ENCODE results near the gene POLR2A.

Gene POLR2A

DNA sequence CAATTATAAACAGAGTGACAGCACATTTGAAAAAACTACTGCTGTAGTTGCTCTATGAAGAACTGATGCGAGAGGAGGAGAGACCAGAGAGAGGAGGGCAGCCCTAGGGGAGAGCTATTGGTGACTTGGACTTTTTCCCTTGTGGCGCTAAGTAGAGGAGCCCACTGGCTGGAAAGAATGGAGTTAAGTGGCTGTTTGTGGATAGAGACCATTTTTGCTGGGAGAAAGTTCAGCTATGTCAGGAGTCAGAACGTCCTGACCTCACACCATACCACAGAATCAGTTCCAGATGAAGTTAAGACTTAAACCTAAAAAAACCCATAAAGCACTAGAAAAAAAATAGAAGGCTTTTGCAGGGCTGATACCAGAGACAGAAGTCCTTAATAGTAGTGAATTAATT, 2.0 kb downstream of the POLR2A start:
- TF ChIP-seq, protein P1, sequence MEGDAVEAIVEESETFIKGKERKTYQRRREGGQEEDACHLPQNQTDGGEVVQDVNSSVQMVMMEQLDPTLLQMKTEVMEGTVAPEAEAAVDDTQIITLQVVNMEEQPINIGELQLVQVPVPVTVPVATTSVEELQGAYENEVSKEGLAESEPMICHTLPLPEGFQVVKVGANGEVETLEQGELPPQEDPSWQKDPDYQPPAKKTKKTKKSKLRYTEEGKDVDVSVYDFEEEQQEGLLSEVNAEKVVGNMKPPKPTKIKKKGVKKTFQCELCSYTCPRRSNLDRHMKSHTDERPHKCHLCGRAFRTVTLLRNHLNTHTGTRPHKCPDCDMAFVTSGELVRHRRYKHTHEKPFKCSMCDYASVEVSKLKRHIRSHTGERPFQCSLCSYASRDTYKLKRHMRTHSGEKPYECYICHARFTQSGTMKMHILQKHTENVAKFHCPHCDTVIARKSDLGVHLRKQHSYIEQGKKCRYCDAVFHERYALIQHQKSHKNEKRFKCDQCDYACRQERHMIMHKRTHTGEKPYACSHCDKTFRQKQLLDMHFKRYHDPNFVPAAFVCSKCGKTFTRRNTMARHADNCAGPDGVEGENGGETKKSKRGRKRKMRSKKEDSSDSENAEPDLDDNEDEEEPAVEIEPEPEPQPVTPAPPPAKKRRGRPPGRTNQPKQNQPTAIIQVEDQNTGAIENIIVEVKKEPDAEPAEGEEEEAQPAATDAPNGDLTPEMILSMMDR (conservative IDR thresholded peaks at IDR 0.05), result no peak
- peak overlapping the region; percentile 95; the same call in 1 of the 2 replicates for H3K27ac ChIP-seq

DNA sequence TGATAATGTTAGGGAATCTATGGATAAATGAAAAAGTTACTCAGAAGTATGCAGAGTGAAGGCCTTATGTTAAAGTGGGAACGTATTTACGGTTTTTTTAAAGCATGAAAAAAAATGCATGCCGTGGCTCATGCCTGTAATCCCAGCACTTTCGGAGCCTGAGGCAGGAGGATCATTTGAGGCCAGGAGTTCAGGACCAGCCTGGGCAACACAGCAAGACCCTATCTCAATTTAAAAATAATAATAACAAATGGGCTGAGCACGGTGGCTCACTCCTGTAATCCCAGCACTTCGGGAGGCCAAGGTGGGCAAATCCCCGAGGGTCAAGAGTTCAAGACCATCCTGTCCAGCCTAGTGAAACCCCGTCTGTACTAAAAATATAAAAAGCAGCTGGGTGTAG, 6.0 kb downstream of the POLR2A start:
- H3K27ac ChIP-seq, result no peak overlapping the region
- TF ChIP-seq, protein P1 (conservative IDR thresholded peaks at IDR 0.05), result no peak

DNA sequence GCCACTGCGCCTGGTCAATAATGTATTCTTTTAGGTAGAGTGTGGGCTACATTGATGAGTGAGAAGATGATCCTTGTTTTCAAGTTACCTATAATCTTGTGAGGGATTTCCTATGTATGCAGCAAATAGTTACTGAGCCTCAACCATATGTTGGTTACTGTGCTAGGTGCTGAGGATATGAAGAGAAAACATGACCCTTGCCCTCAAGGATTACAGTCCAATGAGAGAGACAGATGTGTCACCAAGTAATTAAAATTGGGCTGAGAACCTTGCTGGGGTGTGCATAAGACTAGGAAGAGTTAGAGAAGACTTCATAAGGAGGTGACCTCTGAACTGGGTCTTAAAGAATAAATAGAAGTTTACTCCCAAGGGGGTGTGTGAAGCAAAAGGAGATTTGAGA, 7.4 kb downstream of the POLR2A start:
- H3K27ac ChIP-seq, result no peak overlapping the region
- TF ChIP-seq, protein P1 (conservative IDR thresholded peaks at IDR 0.05), result no peak

DNA sequence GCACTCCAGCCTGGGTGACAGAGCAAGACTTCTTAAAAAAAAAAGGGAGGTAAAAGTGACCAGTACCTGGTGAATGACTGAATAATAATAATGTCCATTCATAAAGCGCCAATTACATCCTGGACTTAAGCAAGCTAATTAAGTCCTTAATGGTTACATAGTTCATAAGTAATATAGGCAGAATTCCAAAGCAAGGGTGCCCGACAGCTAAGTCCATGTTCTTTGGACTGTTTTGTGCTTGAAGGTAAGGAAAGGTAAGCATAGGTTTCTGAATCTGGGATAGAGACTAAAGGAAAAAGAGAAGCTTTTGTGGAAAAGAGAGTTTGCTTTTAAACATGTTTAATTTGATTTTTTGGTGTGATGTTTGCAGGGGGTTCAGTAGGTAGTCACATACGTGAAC, 9.8 kb downstream of the POLR2A start:
- no peak overlapping the region for H3K27ac ChIP-seq
- TF ChIP-seq, protein P1 (conservative IDR thresholded peaks at IDR 0.05), result no peak

DNA sequence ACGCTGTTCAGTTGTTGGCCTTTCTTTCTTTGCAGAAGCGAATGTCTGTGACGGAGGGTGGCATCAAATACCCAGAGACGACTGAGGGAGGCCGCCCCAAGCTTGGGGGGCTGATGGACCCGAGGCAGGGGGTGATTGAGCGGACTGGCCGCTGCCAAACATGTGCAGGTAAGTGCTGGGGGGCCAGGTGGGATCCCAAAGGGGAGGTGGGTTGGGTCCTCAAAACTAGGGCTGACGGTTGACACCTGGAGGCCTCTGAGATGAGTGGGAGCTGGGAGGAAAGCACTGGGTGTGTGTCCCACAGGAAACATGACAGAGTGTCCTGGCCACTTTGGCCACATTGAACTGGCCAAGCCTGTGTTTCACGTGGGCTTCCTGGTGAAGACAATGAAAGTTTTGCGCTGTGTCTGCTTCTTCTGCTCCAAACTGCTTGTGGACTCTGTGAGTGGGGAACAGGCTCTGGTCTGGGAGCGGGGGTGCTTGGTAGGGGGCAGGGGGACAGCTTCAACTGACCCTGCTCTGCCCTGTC, 11.8 kb downstream of the POLR2A start:
- TF ChIP-seq, protein P1 (conservative IDR thresholded peaks at IDR 0.05), result no peak
- H3K27ac ChIP-seq, result no peak overlapping the region

DNA sequence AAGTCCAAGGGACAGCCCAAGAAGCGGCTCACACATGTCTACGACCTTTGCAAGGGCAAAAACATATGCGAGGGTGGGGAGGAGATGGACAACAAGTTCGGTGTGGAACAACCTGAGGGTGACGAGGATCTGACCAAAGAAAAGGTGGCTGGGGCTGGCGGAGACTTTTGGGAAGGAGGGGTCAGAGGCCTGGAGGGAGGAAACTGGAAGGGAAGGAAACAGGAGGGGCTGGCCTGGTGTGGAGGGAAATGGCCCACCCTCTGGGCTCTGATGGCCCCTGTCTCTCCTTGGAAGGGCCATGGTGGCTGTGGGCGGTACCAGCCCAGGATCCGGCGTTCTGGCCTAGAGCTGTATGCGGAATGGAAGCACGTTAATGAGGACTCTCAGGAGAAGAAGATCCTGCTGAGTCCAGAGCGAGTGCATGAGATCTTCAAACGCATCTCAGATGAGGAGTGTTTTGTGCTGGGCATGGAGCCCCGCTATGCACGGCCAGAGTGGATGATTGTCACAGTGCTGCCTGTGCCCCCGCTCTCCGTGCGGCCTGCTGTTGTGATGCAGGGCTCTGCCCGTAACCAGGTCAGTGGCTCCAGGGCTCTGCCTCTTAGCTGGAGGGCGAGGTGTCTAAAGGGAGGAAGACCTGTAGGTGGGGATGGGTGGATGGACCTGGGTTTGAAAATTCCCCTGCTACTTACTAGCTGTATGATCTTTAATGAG, 12.5 kb downstream of the POLR2A start:
- H3K27ac ChIP-seq, result no peak overlapping the region
- TF ChIP-seq, protein P1 (conservative IDR thresholded peaks at IDR 0.05), result no peak

DNA sequence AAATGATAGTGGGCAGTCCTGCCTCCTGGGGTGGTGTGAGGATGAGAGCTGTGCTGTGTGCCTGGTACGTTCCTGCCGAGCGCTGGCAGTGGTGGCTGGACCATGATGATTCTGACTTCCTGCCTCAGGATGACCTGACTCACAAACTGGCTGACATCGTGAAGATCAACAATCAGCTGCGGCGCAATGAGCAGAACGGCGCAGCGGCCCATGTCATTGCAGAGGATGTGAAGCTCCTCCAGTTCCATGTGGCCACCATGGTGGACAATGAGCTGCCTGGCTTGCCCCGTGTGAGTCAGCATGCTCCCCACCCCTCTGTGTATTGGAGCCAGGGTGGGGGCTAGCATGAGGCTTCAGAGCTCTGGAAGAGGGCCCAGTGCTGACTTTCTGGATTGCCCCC, 13.1 kb downstream of the POLR2A start:
- TF ChIP-seq, protein P1 (conservative IDR thresholded peaks at IDR 0.05), result no peak
- H3K27ac ChIP-seq, result no peak overlapping the region
